KG1 (cell line): ENCODE measurements around the gene ZC3H13.
"Not testable (repeated sequence)": the region's sequence is repeated elsewhere in the genome, so short reads cannot be mapped to it uniquely, and the experiment has no call there.

Experiments used
- DNase-seq: peaks from one replicate; lab custom pipeline; 2025; lab: John Stamatoyannopoulos, UW

ZC3H13 gene

GRCh38 chr13:46006688-46007452, 45.7 kb downstream of the ZC3H13 start:
- no peak for DNase-seq

- DNase-seq = no peak
These were observed 48.1 kb downstream of the ZC3H13 start for GRCh38 chr13:46004491-46004890.

- DNase-seq = no peak
These were observed 55.9 kb downstream of the ZC3H13 start for GRCh38 chr13:45996631-45997030.

- DNase-seq = no peak
These were observed 57.3 kb downstream of the ZC3H13 start for GRCh38 chr13:45995245-45995644.

GRCh38 chr13:45994752-45995151, 57.8 kb downstream of the ZC3H13 start:
- DNase-seq = no peak

- no peak for DNase-seq
These were observed 62.9 kb downstream of the ZC3H13 start for GRCh38 chr13:45989607-45990006.

GRCh38 chr13:45981127-45981526, 71.4 kb downstream of the ZC3H13 start:
- DNase-seq = not testable (repeated sequence)

GRCh38 chr13:45975337-45975736, 77.2 kb downstream of the ZC3H13 start:
- no peak for DNase-seq

- DNase-seq = no peak
These were observed 78.0 kb downstream of the ZC3H13 start for GRCh38 chr13:45974500-45974899.

- DNase-seq = no peak
These were observed 85.0 kb downstream of the ZC3H13 start for GRCh38 chr13:45967589-45967988.

GRCh38 chr13:45966715-45967114, 85.8 kb downstream of the ZC3H13 start:
- DNase-seq = no peak

- no peak for DNase-seq
These were observed 91.1 kb downstream of the ZC3H13 start for GRCh38 chr13:45961468-45961867.

GRCh38 chr13:45954836-45955800, 97.4 kb downstream of the ZC3H13 start:
- no peak for DNase-seq

- DNase-seq = no peak
These were observed 99.5 kb downstream of the ZC3H13 start for GRCh38 chr13:45953082-45953481.

GRCh38 chr13:45951724-45952123, 100.8 kb downstream of the ZC3H13 start:
- no peak for DNase-seq

GRCh38 chr13:45951166-45951565, 101.4 kb downstream of the ZC3H13 start:
- DNase-seq = no peak

- DNase-seq = no peak
These were observed 102.1 kb downstream of the ZC3H13 start for GRCh38 chr13:45950386-45951000.

- DNase-seq = no peak
These were observed 103.4 kb downstream of the ZC3H13 start for GRCh38 chr13:45949161-45949560.

GRCh38 chr13:45943965-45944364, 108.6 kb downstream of the ZC3H13 start:
- DNase-seq = no peak

GRCh38 chr13:45943120-45943519, 109.4 kb downstream of the ZC3H13 start:
- DNase-seq = no peak

GRCh38 chr13:45941261-45941660, 111.3 kb downstream of the ZC3H13 start:
- DNase-seq = no peak

- no peak for DNase-seq
These were observed 112.5 kb downstream of the ZC3H13 start for GRCh38 chr13:45940061-45940460.

- DNase-seq = no peak
These were observed 115.9 kb downstream of the ZC3H13 start for GRCh38 chr13:45936621-45937020.
